ENCODE results near the gene ST7.

ST7 gene

GRCh38 chr7:117154721-117155120, 201.4 kb downstream of the ST7 start (continued):
- TF ChIP-seq TSHZ2 (CRISPR knock-in tag; IDR thresholded peaks at IDR 0.05): no peak
- TF ChIP-seq ZNF565 (CRISPR knock-in tag; conservative IDR thresholded peaks at IDR 0.05; ENCODE audit: low read depth): no peak

- TF ChIP-seq ZNF565 (CRISPR knock-in tag; conservative IDR thresholded peaks at IDR 0.05; ENCODE audit: low read depth) (0 out of 2 replicates have a peak, but pooled peaks have one; percentile 30), CSRNP3 (CRISPR knock-in tag; IDR thresholded peaks at IDR 0.05) (no peak), ISL1 (CRISPR knock-in tag; IDR thresholded peaks at IDR 0.05) (no peak)
- no peak for ATAC-seq
These were observed 202.4 kb downstream of the ST7 start for GRCh38 chr7:117155694-117156093.

GRCh38 chr7:117157241-117158209, 204.2 kb downstream of the ST7 start:
- ATAC-seq: peak; percentile 79
- TF ChIP-seq TCF4 (CRISPR knock-in tag; IDR thresholded peaks at IDR 0.05; ENCODE audit: borderline replicate concordance) (peak; percentile 66; the same call in 1 of the 2 replicates), BACH2 (CRISPR knock-in tag; IDR thresholded peaks at IDR 0.05; ENCODE audit: borderline replicate concordance) (no peak), ZNF565 (CRISPR knock-in tag; conservative IDR thresholded peaks at IDR 0.05; ENCODE audit: low read depth) (peak; percentile 85), POU6F1 (CRISPR knock-in tag; IDR thresholded peaks at IDR 0.05; ENCODE audit: borderline replicate concordance, low read depth) (peak; percentile 94), GLIS3 (CRISPR knock-in tag; IDR thresholded peaks at IDR 0.05) (peak; percentile 76; the same call in 1 of the 2 replicates), CSRNP3 (CRISPR knock-in tag; IDR thresholded peaks at IDR 0.05) (peak; percentile 79; the same call in 1 of the 2 replicates), ZC3H10 (CRISPR knock-in tag; IDR thresholded peaks at IDR 0.05) (peak; percentile 74), ZNF70 (CRISPR knock-in tag; IDR thresholded peaks at IDR 0.05) (no peak), TSHZ2 (CRISPR knock-in tag; IDR thresholded peaks at IDR 0.05) (peak; percentile 94), CSDC2 (CRISPR knock-in tag; IDR thresholded peaks at IDR 0.05) (peak; percentile 95), PPARA (CRISPR knock-in tag; IDR thresholded peaks at IDR 0.05; ENCODE audit: borderline replicate concordance) (no peak), ZFP30 (CRISPR knock-in tag; IDR thresholded peaks at IDR 0.05) (no peak), PATZ1 (CRISPR knock-in tag; IDR thresholded peaks at IDR 0.05; ENCODE audit: borderline replicate concordance) (peak; percentile 93), RARB (CRISPR knock-in tag; IDR thresholded peaks at IDR 0.05) (peak; percentile 78; the same call in 1 of the 2 replicates), ZFP3 (CRISPR knock-in tag; IDR thresholded peaks at IDR 0.05) (peak; percentile 73; the same call in 1 of the 2 replicates), OSR1 (CRISPR knock-in tag; IDR thresholded peaks at IDR 0.05) (no peak), ESRRG (CRISPR knock-in tag; IDR thresholded peaks at IDR 0.05) (peak; percentile 63; the same call in 1 of the 2 replicates), ISL1 (CRISPR knock-in tag; IDR thresholded peaks at IDR 0.05) (peak; percentile 99), ZNF8 (CRISPR knock-in tag; IDR thresholded peaks at IDR 0.05) (0 out of 2 replicates have a peak, but pooled peaks have one; percentile 26), CREB5 (CRISPR knock-in tag; IDR thresholded peaks at IDR 0.05; ENCODE audit: low read depth) (peak; percentile 94), TOX (CRISPR knock-in tag; IDR thresholded peaks at IDR 0.05; ENCODE audit: borderline replicate concordance) (peak; percentile 93), SNAI2 (CRISPR knock-in tag; IDR thresholded peaks at IDR 0.05) (peak; percentile 87)

Data from SK-N-SH treated with all-trans-retinoic acid at 6 μM for 48 hours (cell line).